Brain pericyte (primary cell): ENCODE measurements around the gene CFAP97.
"Not testable (repeated sequence)": the region's sequence is repeated elsewhere in the genome, so short reads cannot be mapped to it uniquely, and the experiment has no call there.

Experiments used
- DNase-seq: peaks from one replicate; pipeline ENCODE4 v3.0.0-alpha.2; 2012; ENCODE audit warnings: low read depth, low spot score

The CFAP97 gene

DNA sequence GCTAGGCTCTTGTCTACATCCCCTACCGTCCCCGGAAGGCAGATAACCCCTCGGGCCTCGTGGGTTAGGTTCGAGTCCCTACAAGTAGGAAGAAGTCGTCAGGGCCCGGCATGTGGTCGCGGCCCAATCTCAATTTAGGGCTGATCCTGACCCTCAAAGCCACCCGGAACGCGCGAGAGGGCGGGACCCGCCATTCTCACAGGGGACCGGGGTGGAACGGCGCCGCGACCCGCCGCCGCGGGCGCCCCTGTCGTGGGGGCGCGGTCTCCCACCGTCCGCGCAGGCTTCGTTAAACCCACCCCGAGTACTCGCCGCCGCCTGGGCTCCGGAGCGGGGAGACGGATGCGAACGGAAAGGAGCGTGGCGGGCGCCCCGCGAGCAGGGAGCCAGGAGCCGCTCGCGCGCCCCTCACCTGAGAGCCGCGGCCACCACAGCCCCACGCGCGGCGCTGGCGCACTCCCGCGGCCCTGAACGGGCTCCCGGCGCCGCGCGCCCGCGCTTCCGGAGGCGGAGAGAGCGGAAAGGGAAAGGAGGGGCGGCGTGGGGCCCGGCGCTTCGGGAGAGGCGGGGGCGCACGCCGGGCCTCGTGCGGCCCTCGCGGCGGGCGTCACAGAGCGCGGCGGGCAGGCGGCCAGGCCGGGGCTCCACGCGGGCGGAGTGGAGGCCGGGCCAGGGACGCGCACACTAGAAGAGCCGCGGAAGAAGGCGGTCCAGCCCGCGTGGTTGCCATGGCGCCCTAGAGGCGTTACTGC is at the start of gene CFAP97:
CFAP97 (minus strand) TSS at position 515 of the 752 bp plus-strand sequence. CDS start 12,804 bp downstream, outside the sequence.
- DNase-seq, result no peak

DNA sequence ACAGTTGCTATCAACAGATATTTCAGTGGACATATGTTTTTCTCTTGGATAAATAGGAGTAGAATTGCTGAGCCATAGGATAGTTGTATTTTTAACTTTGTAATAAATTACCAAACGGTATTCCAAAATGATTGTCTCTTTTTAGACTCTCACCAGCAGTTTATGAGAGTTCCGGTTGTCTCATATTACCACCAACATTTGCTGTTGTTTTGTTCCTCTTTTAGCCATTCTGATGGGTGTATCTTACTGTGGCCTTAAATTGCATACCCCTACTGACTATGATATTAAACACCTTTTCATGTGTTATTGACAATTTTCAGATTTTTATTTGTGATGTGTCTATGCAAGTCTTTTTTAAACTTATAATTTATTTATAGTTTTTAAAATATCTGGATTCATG is 45.3 kb upstream of the CFAP97 start:
- no peak for DNase-seq

DNA sequence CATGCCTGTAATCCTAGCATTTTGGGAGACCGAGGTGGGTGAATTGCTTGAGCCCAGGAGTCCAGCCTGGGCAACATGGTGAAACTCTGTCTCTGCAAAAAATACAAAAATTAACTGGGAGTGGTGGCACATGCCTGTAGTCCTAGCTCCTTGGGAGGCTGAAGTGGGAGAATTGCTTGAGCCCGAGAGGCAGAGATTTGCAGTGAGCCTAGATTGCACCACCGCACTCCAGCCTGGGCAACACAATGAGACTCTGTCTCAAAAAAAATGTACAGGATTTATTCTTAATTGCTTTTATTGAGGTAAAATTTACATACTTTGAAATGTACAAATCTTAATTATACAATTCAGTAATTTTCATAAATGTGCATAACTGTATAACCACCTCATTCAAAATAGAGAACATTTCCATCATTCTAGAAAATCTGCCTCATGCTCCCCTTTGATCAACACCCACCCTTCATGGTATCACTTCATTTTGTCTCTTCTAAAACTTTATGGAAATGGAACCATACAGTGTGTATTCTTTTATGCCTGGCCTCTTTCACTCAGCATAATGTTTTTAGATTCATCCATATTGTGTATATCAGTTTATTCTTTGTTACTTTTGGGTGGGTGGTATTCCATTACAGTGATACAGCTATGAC is 44.7 kb upstream of the CFAP97 start:
- DNase-seq, result no peak

- DNase-seq, result no peak
Measured at GRCh38 chr4:185247151-185247550, 43.4 kb upstream of the CFAP97 start.

- no peak for DNase-seq
Measured at GRCh38 chr4:185246453-185246852, 42.7 kb upstream of the CFAP97 start.

DNA sequence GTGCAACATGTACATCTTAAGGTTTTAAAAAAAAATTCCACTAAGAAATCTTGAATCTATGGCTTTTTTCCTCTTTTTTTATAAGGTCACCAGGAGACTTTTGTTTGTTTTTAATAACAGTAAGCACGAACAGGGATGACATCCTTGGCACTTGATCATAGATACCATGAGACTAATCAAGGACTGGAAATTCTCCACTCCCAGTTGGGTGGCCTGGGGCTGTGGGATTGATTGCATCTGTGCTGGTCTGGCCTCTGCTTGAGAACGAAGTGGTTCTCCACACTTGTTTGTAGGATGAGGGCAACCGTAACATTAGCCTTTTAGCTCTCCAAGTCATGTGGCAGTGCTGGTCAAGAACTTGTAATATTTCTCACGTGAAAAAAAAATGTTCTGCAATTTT is 41.0 kb upstream of the CFAP97 start:
- no peak for DNase-seq

GRCh38 chr4:185243879-185244278 is 40.1 kb upstream of the CFAP97 start:
- DNase-seq, result no peak

GRCh38 chr4:185242749-185243533 is 39.1 kb upstream of the CFAP97 start:
- DNase-seq, result no peak

GRCh38 chr4:185240486-185240885 is 36.7 kb upstream of the CFAP97 start:
- not testable (repeated sequence) for DNase-seq

DNA sequence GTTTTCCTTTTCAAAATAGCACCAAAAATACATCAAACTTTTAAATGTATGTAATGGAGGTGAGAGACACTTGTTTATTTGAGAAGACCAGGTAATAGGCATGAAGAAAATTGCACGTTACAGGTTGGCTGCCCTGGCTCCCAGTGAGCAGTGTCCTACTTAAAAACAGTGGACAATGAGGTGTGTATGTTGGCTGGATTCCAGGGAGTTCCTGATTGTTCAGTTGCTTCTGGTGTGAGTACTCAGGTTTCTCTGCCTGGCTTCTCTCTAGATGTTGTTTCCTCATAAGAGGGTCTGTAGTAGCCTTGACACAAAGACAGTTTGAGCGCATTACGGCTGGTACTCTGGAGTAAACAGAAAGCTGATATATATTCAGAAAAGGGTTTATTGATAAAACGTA is 35.0 kb upstream of the CFAP97 start:
- DNase-seq, result no peak

GRCh38 chr4:185238215-185238681 is 34.4 kb upstream of the CFAP97 start:
- DNase-seq, result no peak

DNA sequence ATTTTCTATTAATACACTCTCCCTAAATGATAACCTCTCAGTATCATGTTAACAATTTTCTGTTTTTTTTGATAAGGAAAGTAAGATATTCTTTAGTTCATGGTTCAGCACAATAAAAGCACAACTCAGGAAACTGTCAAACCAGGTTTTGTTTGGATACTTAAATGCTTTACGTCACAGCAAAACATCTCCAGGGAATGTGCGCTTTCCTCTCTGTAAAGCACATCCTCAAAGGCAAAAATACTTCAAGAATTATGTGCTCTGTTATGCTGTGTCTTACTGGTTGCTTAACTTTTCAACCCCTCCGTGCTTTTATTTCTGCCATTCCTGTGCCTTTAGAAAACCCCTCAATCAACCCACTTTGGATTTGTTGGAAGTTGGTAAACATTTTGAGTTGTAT is 33.4 kb upstream of the CFAP97 start:
- DNase-seq, result peak; percentile 39

DNA sequence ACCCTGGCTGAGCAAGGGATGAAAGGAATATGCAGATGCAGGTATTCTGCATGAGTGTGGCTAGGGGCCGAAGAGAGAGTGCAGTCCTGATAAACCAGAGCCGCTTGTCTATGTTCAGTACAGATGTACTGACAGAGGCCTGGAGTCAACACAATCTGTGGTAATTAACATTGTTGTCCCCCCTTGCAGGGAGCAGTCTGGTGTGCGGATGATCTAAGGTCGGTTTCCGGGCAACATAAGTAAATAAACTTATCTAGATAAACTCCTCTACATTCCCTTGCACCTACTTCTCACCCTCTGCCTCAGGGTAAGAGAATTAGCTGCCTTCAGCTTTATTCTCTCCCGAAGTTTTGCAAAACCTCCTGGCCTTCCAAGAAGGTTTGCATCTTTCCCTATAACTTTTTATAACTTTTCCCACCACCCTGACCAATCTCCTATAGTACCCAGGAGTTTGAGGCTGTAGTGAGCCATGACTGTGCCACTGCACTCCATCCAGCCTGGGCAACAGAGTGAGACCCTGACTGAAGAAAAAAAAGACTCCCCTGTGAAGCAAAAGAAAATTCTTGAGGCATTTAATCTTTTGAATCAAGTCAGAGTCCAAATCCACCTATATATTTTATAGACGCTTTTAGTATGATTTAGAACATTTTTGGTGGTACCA is 32.2 kb upstream of the CFAP97 start:
- no peak for DNase-seq

DNA sequence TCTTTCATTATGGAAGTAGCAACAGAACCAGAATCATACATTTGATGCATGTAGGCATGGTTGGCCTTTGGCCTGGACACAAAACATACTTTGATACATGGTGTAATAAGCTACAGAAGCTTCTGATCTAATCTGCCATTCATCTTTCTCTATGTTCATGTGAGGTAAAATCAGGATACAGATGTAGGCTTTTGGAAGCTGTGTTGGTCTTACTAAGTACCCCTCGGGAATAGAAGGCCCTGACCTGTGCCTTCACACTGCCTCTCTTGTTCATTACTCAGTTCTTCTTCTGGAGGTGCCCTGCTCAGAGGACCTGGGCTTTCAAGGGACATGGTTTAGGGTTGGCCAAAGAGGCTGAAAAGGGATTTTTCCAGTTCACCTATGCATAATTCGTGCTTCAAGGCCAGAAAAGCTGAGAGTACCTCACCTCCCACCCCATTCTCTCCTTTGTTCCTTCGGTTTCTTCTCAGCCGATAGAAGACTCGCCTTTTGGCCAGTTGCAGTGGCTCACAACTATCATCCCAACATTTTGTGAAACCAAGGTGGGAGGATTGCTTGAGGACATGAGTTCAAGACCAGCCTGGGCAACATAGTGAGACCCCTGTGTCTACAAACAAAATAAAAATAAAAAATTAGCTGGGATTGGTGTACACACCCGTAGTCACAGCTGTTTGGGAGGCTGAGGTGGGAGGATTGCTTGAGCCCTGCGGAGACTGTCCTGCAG is 31.5 kb upstream of the CFAP97 start:
- no peak for DNase-seq

GRCh38 chr4:185232370-185232769 is 28.6 kb upstream of the CFAP97 start:
- DNase-seq, result no peak

- DNase-seq, result no peak
Measured at GRCh38 chr4:185229021-185229818, 25.4 kb upstream of the CFAP97 start.

GRCh38 chr4:185227713-185228278 is 24.0 kb upstream of the CFAP97 start:
- DNase-seq, result no peak

GRCh38 chr4:185227131-185227551 is 23.3 kb upstream of the CFAP97 start:
- no peak for DNase-seq

- DNase-seq, result no peak
Measured at GRCh38 chr4:185225940-185226339, 22.1 kb upstream of the CFAP97 start.

DNA sequence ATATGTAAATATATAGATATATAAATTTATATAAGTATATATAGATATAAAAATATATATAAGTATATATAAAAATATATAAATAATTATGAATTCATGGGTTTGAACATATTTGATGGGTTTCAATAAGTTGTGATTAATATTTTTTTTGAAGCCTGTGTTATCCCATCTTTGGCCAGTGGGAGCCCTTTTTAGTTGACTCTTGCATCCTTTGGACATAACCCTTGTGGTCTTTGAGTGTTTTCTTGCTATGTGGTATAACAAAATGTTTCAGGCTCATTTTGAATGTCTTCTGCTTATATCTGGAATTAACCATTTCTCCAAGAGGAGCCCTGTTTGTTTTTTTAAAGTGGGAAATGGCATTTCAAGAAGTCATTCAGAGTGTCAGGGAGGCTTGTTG is 20.8 kb upstream of the CFAP97 start:
- no peak for DNase-seq
